Endometrial microvascular endothelial cells (primary cell): ENCODE results near the gene RPL35A. TPM values are rescaled to one million over a fixed set of nuclear protein-coding genes. Genes with fewer than 3 reads are reported as not detected.
"Not testable (repeated sequence)": the region's sequence is repeated elsewhere in the genome, so short reads cannot be mapped to it uniquely, and the experiment has no call there.

Source experiments
- in situ Hi-C: cut with HindIII; loops from 2 replicates; pipeline ENCODE4 v1.10.0; 2017; ENCODE audit warnings: low sequenced_read_pairs, low pct_unique_long_range_greater_than_20kb; ENCODE audit errors: inconsistent ontology term
- total RNA-seq: library from RNA; depleted of rRNA; stranded (reverse); fragments of >200 nt; gene quantifications from one replicate; pipeline ENCODE4 v1.2.3, GENCODE V29; 2015; ENCODE audit errors: inconsistent ontology term

RPL35A gene
- 766 TPM for total RNA-seq

DNA sequence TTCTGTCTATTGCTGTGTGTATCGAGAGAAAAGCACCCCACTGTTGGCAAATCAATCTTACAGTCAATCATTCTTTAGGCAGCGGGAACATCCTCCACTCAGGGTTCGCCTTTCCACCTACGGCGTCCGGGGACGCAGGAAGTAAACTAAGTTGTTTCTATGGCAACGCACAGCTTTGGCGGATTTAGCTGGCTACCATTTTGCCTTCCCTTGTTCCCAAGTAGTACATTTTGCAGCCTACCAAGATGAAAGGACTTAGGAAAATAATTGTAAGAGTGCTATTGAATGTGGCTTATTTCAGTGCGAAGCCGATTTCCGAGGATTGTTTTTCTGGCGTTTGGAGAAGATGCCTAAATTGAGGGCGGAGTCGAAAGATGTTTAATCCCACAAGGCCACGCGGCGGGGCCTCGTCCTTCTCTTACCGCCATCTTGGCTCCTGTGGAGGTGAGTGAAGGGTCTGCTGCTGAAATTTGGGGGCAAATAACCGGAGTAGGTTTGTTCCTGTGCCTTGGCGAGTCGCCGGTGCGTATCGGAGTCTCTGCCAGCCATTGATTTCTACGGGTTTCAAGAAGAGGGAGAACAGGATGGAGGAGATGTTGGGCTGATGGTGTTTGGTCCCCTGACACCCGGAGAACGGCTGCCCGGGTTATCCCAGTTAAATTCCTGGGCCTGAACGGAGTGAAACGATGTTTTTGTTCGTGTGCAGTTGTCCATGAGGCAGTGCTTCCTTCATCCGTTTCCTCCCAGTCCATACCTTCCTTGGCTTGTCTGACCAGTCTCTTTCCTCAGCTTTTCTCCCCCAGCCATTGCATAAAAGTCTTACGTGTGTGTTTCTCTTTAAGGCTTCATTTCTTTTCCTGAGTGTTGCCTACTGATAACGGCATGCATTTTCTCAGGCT is at the start of gene RPL35A:
TSS of gene RPL35A (plus strand) at position 413 of the 899 bp plus-strand sequence. CDS start 778 bp downstream, outside the sequence.
- in situ Hi-C loops = no loop called here

DNA sequence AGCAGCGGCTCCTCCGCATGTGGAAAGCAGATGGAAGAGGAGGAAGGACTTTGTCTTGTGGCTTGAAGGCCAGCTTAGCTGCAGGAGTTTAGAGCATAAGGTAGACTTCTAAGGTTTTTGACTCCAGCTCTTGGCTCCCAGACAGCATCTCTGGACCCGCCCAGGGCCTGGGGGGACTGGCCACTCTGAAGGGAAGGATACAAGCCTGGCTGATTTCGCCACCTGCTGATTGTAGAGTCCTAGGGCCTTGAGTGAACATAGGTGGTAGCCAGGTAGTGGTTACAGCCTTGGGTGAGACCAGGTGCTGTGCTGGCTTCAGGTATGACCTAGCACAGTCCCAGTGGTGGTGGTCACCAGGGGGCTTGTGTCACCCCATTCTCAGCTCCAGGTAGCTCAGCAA is 48.4 kb upstream of the RPL35A start:
- in situ Hi-C loops = no loop called here

DNA sequence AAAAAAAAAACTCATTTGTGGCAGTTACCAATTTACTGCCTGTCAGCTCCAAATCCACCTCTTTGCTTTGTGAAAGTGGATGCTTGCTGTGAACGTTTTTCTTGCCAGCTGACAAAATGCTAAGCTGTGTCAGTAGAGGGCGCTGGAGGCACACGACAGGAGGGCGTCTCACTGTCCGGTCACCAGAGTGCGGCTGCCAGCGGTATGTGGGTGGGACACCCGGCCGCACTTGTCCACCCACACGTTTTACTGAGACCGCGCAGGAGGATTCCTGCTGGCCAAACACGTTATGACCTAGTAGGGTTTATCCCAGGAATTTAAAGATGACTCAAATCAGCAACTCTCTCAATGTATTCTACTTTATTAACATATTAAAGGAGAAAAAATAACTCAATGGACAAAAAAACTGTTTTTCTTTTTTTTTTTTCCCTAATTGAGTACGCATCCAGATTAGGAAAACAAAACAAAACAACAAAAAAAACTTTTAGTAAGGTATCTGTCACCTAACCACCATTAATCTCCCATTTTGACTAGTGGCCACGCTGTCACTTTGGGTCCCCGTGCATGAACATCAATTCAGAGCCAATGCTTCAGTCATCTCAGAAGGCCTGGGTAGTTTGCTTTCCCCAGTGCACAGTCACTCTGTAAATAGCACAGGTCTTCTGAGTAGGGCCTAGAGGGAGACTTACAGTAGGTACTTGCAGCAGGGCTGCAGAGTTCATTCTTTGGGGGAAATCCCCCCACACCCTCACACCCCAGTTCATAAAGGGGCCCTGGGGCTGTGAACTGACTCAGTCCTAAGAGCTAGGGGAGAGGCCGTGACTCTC is 43.8 kb upstream of the RPL35A start:
- in situ Hi-C loops = no loop called here

DNA sequence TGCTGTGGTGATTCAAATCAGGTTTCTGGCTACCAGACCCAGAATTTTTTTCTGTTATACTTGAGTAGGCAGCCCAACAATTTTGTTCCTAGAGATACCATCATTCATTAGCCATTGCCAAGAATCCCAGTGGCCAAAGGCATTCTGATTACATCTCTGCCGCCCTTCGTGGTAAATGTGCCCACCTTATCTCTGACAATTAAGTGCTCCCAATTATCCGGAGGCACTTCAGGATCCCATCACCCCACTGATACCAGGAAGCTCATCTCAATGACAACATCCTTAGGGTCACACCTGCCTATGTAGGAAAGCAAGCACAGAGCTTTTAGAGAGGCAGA is 43.2 kb upstream of the RPL35A start:
- in situ Hi-C loops = no loop called here

DNA sequence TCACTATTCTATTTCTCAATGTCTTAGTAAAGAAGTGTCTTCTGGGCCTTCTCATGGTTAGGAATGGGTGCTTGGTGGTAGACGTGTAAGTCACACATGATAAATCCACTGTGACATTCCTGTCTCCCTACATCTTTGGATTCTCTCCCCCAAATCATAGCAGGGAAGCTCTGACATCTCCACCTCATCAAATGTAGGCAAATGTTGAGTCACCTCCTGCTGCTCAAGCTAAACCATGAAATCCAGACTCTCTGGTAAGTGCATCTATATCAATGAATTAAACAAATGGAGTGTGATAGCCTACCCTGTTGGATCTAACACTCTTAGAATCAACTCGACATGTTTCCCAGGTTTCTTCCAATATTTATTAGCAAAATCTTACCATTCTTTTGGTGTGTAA is 42.8 kb upstream of the RPL35A start:
- in situ Hi-C loops = no loop called here

DNA sequence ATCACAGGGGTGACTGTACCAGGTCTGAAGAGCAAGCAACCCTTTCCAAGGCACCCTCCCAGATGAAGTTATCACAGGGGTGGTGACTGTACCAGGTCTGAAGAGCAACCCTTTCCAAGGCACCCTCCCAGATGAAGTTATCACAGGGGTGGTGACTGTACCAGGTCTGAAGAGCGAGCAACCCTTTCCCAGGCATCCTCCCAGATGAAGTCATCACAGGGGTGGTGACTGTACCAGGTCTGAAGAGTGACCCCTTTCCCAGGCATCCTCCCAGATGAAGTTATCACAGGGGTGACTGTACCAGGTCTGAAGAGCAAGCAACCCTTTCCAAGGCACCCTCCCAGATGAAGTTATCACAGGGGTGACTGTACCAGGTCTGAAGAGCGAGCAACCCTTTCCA is 41.4 kb upstream of the RPL35A start:
- in situ Hi-C loops = not testable (repeated sequence)

DNA sequence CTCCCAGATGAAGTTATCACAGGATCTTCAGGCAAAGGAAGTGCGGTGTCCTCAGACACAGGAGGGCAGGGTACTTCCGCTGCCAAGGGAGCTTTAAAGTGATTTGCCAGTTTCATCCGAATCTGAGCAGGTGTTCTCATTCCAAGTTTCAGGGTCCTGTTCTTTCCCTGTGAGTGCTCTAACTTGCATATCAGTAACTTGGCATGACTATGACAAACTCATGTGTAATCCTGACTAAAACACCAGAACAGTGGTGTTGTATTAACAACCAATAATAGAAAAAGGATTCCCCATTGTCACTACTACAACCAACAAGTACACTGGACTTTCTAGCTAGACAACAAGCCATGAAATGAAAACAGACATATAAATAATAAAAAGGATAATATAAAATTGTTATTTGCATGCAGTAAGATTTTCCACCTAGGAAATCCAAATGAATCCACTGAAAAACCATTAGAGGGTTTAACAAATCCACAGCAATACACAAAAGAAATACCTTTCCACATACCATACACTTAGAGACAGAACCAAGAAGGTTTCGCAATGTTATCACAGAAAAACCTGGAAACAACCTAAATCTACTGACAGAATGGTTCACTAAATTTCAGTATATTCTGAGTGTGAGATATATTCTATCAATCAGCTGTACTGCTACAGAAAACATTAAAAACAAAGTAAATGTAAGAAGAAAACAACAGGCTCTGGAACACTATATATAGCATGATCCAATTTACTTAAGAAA is 40.9 kb upstream of the RPL35A start:
- in situ Hi-C loops = no loop called here

DNA sequence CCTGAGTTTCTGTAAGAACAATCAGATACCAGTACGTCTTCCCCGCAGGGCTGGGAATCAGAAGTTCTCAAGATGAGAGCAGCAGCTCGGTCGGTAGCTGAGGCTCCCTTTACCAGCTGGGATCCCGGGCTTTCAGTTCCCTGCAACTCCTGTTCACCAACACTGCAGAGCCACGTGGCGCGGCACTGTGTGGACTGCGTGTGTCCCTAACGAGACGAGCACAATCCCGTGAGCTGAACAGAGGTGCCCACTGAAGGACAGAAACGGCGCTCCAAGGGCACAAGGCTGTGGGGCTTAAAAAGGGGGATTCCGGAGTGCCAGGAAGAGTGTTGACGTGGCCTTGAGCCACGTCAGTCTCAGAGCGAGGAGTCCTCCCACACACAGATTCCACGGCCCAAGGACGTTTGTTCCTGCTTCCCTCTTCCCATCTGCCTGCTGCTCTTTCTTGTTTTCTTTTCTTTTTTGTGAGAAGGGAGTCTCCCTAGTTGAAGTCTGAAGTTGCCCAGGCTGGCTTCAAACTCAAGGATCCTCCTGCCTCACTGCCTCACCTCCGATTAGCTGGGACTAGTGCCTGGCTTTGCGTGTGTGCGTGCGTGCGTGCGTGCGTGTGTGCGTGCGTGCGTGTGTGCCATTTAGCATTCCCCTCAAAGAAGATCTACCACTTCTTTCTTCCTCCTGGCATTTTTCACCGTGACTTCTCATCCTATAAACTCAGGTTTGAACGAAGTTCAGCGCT is 37.1 kb upstream of the RPL35A start:
- in situ Hi-C loops = no loop called here

DNA sequence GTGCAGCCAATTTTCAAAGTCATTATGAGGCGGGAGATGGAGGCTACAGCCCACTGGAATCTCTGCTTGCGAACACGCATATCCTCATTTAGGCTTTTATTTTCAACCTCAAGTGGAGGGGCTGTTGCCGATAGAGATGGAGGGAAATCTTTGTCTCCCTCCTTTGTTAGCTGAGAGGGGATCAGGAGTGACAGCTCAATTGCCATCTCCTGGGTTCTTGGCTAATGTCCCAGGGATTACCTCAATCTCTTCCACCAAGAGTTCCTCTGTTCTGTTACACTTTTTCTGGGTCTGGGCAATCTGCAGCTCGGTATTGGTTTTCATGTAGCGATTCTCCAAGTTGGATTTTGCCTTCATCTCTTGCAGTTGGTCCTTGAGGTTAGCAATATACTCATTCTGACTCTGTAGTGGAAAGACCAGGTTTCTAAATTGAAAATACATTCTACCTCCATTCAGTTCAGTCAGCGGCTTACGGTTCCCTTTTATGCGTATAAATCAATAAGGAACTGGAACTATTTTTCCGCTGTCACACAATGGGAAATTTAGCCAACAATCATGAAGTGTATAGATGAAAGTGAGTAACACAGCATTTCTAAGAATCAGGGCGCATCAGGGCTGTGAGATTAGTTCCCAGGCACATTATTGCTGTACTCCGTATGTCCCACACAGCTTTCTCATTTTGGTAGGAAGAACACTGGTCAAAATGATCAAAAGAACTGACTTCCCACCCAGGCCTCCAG is 36.2 kb upstream of the RPL35A start:
- in situ Hi-C loops = no loop called here

DNA sequence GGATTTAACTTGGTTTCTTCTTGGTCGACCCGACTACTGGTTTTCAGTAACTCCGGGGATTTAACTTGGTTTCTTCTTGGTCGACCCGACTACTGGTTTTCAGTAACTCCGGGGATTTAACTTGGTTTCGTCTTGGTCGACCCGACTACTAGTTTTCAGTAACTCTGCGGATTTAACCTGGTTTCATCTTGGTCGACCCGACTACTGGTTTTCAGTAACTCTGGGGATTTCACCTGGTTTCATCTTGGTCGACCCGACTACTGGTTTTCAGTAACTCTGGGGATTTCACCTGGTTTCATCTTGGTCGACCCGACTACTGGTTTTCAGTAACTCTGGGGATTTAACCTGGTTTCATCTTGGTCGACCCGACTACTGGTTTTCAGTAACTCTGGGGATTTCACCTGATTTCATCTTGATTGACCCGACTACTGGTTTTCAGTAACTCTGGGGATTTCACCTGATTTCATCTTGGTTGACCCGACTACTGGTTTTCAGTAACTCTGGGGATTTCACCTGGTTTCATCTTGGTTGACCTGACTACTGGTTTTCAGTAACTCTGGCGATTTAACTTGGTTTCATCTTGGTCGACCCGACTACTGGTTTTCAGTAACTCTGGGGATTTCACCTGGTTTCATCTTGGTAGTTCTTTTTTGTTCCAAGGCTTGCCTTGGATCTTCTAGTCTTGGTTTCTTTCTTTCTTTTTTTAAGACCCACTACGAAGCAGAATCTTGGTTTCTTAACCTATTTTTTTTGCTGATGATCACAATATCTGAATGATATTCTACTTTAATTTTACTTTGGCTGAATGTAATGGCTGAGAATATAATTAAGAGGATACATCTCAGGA is 28.3 kb upstream of the RPL35A start:
- in situ Hi-C loops = not testable (repeated sequence)

DNA sequence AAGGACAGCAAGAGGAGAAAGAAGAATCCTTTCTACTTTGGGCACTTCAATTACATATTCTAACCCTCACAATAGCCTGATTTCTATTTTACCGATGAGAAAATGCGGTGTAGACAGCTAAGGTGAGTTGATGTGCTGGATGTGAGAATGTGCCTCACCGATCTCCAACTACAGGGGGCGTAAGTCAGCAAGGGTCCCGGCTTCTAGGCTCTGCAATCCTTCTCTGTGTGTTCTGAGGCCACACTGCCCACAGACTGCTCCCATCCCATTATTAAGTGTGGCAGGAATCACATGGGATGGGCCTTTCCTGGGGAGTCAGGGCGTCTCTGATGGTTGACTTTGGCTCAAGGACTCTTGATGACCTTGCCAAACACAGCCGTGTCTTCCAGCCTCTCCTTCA is 23.6 kb upstream of the RPL35A start:
- in situ Hi-C loops = no loop called here

DNA sequence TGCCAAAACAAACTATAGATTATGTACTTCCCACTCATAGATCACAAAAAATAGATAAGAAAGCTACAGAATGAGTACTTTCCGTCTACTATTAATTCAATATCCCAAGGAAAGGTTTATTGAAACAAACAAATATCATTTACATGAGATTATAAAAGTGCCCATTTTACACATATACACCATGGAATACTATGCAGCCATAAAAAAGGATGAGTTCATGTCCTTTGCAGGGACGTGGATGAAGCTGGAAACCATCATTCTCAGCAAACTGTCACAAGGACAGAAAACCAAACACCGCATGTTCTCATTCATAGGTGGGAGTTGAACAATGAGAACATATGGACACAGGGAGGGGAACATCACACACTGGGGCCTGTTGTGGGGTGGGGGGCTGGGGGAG is 22.4 kb upstream of the RPL35A start:
- in situ Hi-C loops = not testable (repeated sequence)

DNA sequence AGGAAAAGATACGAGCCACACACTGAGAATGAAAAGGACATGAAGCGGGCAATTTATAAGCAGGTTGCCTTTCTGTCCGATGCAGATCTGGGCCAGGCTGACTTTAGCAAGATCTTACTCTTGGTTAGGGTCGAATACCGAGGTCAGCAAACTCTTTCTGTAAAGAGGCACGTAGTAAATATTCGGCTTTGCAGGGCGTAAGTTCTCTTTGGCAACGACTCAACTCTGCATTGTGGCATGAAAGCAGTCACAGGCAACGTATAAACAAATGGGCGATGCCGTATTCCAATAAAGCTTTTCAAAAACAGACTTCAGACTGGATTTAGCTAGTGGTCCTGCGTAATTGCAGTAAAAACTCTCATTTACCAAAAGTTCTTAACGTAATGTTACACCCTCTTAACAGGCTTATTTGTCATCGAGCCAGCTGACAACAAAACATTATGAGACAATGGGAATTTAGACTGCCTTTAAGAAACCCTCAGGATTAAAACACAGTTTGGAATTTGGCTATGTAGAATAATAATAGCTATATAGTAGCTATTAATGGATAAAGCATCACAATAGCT is 13.1 kb upstream of the RPL35A start:
- in situ Hi-C loops = no loop called here

DNA sequence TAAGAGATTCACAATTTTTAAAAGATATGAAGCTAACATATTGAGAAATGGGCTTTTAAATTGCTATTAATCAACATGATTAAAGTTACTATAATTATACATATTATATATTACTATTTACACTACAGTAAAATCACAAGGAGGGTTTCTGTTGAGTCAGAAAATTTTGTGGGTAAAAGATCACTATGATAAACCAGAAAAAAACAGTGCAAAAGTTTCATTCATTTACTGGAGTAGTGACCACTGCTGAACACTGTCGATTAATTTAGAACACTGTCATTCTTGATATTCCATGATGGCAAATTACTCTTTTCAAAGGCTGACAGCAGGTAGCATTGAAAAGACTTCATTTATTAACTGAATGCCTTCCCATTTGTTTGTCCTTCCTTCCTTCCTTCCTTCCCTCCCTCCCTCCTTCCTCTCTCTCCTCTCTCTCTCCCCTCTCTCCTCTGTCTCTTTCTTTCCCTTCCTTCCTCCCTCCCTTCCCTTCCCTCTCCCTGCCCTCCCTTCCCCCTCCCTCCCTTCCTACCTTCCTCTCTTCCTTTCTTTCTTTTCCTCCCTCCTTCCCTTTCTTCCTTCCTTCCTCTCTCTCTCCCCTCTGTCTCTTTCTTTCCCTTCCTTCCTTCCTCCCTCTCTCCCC is 9.1 kb upstream of the RPL35A start:
- in situ Hi-C loops = no loop called here

DNA sequence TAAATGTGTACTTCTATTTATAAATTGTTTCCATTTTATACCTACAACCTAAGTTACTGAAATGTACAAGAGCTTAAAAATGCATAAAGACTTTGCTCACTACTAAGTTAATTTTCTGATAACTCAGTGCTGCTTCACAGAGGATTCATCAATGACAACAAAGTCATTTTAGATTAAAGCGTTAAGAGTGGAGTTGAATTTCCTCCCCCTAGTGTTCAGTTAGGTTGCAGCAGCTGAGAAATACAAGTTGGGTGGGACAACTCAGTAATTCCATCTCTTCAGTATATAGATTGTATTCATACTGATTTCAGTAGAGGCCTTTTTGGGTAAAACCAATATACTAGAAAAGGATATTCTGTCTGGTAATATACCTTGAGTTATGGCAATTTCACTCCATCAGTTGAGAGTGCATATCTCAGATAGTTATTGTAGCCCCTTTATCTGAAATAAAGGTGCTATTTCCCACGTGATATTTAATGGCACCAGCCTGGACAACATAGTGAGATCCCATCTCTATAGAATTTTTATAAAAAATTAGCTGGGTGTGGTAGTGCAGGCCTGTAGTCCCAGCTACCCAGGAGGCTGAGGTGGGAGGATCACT is 6.9 kb upstream of the RPL35A start:
- in situ Hi-C loops = no loop called here

DNA sequence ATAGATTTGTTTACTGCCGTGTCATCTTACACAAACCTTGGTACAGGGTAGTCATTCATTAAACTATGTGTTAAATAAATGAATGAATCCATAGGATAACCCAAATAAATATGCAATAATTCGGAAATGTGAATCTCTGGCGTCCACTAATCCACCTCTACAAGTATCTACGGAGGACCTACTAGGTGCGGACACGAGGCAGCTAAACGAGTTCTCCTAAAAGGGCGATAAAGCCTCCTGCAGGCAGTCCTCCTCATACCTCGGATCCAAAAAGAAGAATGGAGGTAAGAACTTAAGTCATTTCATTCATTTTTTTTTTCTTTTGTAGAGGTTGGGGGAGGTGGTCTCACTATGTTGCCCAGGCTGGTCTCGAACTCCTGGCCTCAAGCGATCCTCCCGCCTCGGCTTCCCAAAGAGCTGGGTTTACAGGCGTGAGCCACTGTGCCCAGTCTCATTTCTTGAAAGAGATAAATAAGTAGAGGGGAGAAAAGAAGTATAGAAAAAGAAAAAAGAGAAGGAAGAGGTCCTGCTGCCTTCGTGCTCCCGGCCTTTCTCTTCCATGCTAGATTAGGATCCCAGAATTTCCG is 706 bp upstream of the RPL35A start:
- in situ Hi-C loops = no loop called here
